ENCODE data around the gene SINHCAF.
"Not testable (repeated sequence)": the region's sequence is repeated elsewhere in the genome, so short reads cannot be mapped to it uniquely, and the experiment has no call there.

The SINHCAF gene

DNA sequence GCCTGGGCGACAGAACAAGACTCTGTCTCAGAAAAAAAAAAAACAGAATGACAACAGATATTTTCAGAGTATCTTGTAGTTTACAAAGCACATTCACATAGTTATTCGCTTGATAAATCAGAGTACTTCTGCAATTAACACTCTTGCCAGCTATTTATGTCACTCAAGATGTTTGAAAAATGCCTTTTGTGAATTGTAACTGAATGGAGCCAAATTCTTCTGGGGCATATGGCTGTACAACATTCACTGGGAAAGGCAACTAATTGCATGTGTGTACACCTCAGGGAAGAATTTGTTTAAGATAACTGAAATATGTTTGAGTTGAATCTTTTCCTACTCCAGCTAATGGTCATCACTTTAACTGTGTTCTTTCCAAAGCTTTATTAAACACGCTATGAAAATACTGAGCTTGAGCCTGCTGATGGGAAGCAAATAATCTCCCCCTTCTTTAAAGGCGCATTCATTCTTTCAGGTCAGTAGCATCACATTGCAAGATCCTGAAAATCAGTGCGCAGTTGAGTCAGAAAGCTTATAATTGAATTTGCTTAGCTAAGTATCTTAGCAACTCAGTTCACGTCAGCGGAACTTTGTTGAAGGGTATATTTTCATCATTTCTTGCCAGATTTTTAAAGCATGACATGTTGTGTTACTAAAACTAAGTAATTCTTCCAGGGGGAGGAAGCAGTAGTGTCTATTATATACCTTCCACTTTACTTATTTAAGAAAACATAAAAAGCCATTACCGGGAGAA lies 66.6 kb downstream of the SINHCAF start:
- DNase-seq = no peak

DNA sequence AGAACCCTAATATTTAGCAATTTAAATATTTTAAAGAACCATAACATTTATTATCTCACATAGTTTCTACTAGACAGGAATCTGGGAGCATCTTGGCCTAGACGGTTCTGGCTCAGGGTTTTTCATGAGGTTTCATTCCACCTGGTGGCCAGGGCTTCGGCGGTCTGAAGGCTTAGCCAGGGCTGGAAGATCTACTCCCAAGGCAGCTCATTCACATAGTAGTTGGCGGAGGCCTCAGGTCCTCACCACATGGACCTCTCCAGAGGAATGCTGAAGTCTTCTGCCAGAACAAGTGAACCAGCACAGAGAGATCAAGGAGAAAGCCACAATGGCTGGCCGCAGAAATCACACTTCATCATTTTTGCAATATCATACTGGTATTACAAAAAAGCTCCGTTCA lies 68.2 kb downstream of the SINHCAF start:
- DNase-seq = no peak

DNA sequence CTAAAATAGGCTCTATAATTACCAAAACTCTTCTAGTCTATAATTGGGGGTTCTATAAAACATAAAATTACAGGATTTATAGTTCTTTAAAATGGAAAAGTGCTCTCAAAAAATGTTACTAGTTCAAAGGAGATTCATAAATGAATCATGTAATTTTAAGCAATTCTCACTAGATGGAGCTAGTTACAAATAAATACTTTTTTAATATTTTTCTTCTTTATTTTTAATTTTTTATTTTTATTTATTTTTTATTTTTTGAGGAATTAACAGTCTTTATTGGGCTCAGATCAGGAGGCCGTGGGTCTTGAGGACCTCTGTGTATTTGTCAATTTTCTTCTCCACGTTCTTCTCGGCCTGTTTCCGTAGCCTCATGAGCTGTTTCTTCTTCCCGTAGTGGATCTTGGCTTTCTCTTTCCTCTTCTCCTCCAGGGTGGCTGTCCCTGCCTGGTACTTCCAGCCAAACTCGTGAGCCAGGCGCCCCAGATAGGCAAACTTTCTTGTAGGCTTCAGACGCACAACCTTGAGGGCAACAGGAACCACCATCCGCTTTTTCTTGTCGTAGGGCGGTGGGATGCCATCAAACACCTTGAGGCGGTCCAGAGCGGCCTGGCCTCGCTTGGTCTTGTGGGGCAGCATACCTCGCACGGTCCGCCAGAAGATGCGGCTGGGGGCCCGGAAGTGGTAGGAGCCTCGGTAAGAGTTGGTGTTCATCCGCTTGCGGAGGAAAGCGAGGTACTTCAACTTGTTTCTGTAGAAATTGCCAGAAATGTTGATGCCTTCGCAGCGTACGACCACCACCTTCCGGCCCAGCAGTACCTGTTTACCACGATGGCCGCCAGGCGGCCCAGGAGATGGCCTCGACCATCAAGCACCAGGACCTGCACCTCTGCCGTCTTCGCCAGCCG lies 74.0 kb downstream of the SINHCAF start:
- DNase-seq = not testable (repeated sequence)

DNA sequence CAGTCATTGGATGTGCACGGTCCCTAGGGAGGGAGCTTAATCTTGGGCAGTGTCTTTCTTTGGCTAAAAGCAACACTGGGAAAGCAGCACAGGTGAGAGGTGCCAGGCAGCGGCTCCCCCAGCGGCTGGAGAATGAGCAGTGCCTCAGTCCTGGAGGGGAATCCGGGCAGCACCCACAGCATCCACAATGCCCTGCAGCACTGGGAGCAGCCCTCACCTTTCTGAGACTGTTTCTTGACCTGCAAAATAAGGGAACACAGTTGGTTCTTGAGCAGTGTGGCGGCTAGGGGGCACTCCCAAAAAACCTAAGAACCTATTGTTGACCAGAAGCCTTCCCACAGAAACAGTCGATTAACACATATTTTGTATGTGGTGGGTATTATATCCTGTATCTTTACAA lies 75.8 kb downstream of the SINHCAF start:
- DNase-seq = no peak

DNA sequence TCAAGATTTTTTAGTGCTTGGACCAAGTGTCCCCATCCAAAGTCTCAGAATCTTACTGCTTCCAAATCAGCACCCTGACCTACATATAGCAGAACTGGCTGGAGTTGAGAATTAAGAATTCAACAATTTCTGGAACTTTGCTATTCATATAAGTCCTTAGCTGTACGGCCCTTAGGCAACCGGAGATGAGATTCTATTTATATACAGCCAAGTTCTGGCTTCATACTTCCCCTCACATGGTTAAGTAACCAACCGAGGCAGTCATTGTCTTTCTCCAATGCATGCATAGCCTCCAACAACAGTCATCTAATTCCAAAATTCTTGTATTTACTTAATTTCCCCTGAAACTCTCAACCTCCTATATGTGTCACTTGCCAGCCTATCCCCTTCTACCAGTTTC lies 76.6 kb downstream of the SINHCAF start:
- no peak for DNase-seq

DNA sequence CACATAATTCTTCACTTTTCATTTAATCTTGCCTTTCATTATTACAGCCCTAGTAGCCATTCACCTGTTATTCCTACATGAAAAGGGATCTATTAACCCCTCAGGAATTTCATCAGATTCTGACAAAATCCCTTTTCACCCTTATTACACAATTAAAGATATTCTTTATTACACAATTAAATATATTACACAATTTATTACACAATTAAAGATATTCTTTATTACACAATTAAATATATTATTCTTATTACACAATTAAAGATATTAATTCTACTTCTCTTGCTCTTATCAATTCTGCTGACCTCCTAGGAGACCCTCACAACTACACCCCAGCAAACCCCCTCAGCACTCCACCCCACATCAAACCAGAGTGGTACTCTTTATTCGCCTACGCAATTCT lies 77.1 kb downstream of the SINHCAF start:
- DNase-seq = no peak

DNA sequence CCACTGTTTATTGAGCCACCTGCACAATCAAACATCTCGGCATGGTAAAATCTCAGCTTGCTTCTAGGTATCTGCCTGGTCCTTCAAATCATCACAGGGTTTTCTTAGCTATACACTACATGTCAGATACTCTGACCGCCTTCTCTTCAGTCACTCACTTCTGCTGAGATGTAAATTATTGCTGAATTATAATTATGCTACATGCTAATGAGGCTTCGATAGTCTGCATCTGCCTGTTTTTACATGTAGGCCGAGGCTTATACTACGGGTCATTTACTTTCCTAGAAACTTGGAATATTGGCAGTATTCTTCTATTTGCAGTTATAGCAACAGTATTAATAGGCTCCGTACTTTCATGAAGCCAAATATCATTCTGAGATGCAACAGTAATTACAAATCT lies 77.6 kb downstream of the SINHCAF start:
- DNase-seq = no peak

DNA sequence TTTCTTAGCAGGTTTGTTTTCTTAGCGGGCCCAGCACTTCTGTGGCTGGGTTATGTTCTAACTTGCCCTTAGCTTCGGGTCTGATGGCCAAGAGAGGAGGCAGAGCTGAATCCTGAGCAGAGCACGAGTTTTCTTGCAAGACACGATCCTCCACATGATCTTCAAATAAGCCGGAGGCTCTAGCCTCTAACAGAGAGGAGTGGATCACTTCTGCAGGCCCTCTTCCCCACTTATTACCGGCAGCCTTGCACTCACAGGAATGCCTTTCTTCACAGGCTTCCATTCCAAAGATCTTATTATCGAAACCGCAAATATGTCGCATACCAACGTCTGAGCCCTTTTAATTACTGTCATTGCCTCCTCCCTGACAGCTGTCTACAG lies 79.5 kb downstream of the SINHCAF start:
- DNase-seq = no peak

DNA sequence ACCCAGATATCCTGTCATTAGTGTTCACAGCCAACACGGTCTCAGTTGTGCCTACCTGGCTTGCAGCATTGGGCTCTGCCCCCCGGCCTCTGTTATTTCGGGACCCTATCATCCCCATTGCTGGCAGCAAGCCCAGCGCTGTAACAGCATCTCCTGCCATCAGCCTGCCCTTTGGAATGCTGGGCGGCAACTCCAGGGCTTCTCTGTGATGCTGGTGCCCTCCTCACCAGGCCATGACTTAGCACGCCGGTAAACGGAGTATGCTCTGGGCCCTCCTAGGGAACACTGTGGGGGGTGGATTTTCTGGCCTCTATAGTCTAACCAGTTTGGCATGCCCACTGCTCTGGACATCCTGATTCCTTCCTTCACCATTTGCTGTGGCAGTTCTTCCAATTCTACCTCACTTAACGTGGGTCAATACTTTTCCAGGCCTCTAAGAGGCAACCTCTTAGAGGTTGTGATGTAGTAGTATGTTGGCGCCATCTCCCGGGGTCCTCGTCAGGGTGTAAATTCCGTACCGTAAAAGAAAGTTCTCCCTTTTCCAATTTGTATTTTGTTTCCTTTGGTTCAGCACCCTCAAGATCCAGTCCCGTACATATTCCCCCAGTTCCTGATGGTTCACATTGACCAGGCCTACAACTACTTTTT lies 80.0 kb downstream of the SINHCAF start:
- DNase-seq = no peak

DNA sequence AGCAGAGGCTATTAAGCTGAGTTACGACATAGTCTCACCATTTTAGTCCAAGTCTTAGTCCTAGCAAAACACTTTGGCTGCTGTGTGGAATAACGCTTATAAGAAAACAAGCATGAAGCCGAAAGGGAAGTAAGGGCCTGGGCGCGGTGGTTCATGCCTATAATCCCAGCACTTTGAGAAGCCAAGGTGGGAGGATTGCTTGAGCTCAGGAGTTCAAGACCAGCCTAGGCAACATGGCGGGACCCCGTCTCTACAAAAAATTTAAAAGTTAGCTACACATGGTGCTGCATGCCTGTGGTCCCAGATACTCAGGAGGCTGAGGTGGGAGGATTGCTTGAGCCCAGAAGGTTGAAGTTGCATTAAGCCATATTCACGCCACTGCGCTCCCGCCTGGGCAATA lies 83.5 kb downstream of the SINHCAF start:
- not testable (repeated sequence) for DNase-seq

DNA sequence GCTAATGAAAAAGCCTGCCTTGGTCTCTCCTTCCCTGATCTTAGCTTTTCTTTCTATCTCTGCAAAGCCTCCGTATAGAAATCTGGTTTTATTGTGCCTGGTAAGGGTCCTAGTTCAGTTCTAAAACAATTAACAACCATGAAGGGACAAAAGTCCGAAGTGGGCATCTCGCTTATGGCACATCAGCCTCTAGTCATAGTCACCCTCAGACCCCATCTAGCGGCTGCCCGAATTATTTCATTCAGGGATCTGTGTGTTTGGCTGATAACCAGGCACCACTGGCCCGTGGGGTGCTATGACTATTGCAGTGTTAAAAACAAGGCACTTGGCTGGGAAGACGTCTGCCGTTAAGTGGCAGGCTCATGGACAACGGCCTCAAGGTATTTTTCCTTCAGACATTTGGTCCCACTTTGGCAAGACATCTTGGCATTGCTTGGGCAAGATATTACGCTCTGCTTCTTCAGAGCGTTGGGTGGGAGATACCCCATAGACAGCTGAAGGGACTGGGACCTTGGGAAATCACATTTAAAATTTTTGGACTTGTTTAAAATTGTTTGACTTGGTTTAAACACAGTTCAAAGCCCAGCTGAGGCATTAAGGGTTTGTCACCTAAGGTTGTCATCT lies 87.1 kb downstream of the SINHCAF start:
- peak; percentile 14 for DNase-seq

DNA sequence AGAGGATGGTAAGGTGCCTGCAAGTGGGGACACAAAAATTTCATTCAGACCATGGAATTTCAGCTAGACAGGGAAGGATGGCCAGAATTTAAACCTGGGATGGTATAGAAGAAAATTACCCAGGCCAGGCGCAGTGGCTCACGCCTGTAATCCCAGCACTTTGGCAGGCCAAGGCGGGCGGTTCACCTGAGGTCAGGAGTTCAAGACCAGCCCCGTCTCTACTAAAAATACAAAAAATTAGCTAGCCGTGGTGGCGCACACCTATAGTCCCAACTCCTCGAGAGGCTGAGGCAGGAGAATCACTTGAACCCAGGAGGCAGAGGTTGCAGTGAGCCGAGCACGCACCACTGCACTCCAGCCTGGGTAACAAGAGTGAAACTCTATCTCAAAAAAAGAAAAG lies 87.6 kb downstream of the SINHCAF start:
- DNase-seq = not testable (repeated sequence)

DNA sequence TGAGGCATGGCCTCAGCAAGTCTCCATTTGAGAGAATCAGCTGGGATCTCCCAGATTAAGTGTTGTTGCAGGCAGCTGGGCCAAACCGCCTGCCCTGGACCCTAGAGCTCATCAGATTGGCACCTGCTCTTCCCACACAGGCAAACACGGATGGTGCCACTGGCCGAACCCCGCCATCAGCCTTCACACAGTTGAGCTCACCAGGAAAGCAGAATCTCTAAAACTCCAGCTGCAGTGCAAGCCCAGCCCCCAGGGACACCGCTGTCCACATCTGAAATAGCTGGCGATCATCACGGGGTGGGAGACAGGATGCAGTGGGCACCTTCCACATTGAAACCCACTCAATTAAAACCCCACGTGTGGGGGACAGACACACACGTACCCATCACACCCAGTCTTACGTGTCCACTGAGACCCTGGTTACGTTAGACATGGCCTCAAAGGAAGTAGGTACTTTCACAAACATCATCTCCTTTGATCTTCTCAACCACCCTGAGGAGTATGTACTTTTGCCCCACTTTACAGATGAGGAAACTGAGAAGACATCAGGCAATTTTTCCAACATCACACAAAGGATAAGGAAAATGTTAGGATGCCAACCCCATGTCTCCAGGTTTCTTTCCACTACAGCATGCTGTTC lies 88.8 kb downstream of the SINHCAF start:
- DNase-seq = no peak

DNA sequence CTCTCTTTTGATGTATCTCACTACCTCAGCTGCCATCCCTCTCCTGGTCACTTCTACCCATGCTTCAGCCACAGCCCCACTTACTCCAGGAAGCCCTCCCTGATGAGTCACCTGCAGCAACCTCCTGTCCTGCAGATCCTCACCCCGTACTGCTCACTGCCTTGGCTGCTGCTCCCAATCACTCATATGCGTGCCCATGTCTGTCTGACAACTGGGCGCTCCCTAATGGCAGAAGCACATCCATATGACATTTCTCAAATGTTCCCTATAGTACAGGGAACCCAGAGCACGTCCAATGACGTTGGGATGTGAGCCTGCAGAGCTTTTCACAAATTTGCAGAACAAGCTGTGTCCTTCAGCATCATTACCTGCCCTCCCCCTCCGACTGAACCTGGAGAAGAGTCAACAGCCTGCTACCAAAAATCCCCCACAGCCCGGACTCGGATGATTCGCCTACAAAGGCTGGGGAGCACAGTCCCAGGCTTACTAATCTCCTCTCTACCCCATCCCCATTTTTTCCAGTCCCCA lies 90.0 kb downstream of the SINHCAF start:
- no peak for DNase-seq

DNA sequence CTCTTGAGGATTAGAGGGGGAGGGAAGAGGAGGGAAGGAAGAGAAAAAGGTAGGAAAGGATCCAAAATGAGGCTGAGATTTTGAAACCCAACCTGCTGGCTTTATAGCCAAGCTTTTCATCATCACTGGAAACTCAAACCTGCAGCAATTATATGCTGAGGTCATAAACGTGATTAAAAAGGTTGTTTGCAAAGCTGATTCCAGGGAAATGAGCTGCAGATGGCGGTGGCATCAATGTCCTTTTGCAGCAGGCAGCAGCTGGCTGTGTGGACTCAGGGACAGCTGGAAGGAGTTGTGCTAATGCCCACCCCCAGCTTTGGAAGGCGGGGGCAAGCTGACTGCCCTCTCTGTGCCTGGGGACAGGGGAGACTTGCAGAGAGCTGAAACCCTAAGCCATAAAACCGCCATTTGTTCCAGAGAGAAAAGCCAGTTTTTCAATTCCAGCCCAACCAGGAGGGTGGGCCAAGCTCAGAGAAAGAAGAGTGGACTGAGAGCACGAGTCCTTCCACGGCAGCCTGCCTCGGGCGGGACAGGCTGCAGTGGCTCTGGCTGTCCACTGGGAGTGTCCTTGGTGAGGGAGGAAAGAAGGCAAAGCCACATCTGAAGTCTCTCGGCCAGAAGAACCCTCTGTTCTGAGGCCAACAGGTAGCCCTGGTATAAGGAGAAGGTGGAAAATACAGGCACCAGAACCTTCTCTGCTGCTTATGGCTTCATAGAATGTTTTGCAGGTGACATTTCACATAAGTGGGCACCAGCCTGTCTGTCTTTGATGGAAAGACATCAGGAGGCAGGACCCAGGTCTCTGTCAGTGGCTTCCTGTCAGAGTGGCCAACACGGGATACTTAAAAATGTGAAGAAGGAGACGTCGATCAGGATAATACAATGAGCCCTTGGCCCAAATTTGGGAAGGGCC lies 90.7 kb downstream of the SINHCAF start:
- DNase-seq = no peak

DNA sequence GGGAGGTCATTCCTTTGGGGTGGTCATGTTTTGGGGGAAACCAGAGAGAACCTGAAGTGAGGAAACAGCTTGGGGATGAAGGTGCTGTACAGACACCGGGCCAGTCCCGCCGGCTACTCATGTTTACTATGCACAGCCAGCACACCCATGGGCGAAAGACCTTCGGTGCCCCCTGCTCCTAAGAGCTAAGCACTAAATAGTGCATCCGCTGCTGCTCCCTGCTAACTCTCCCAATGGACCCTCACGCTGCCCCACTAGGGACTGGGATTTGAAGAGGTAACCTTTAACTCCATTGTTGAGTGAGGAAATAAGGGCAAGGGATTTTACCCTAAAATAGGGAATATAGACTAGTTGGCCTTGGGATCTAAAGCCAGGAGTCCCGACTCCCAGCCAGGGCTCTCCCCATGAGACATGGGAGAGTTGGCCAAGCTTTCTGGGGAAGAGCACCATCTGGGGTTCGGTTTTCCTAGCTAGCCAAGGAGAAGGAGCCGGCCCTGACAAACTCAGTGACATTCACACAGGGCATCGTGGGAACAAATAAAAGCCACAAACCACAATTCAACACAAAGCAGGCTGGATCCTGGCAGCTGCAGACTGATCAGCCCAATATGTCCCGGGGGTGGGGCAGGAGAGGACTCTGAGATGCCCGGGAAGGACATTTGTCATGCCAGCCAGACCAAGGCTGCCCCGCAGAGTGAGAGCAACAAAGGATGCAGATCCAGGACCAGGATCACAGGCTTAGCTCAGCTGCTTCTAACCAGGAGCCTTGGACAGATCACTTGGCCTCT lies 91.7 kb downstream of the SINHCAF start:
- no peak for DNase-seq

DNA sequence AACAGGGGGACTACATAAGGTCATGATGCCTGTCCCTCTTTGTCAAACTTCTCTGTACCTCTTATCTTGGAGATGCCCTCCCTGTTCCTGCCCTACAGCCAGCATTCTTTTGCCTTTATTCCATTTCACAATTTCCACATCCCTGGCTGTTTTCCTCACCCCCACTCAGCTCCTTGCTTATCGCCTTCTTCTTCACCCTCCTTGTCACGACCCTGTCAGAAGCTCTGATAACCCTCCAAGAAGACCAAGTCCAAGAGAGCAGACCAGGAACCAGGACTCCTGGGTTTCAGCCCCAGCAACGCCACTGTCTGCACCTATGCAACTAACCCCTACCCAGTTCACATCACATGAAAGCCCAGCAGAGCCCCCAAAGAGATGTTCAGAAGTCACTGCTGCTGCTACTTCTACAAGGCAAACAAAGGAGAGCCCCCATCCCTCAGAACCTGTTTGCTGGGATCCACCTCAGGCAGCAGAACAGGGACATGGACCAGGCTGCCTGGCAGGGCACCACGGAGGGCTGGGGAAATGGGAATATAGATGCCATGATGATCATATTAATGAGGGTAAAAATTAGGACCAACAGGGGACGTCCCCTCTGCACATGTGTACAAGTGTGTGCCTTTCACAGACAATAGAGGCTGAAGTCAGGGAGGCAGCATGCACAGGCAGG lies 92.8 kb downstream of the SINHCAF start:
- DNase-seq = no peak

DNA sequence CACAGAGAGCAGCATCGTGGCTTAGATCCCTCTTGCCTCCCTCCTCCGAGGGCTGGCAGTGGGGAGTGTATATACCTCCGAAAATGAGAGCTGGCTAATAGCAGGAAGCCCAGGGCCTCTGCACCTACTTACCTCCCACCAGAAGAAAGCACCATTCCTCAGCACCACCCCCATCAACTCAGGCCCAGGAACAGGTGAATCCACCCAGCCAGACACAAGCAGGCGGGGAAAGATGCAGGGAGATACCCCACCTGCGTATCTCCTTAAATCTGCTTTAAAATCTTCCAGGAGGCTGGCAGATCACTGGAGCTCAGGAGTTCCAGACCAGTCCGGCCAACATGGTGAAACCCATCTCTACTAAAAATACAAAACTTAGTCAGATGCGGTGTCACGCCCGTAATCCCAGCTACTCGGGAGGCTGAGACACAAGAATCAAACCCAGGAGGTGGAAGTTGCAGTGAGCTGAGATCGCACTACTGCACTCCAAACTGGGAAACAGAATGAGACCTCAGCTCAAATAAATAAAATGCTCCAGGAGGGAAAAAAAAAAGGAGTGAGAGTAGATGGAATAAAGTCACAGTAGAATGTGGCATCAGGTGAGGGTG lies 93.5 kb downstream of the SINHCAF start:
- no peak for DNase-seq

DNA sequence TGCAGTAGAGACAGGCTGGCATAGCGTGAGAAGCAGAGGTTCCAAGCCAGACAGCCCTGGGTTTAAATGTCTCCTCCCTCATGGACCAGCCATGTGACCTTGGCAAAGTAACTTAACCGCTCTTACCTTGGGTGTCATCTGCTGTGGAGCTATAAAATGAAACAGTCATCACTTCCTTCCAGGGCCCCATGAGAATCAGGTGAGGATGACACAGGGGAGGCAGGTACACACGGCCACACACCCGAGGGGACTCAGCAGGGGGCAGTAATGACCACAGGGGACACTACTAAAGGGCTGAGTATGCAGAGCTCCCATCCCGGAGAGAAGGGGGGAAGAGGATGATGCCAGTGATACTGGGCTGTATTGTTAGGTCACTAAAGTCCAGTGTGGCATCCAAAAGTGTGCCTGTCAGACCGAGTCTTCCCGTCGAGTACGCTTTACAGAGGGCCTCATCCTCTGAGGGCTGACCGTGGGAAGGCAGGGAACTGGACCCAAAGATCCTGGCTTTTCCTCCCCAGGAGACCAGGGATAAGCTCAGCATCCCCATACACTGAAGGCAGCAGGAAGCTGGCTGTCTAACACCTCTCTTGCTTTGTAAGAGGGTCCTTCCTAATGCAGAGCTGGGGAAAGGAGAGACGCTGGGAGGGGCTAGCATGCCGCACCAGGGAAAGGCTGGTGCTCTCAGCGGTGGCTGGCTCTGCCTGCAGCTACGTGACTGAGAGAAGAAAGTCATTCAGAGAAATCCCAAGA lies 94.2 kb downstream of the SINHCAF start:
- no peak for DNase-seq

Data from NK-92 treated with Interleukin-12 subunit alpha and Interleukin-12 subunit beta, amount 100 ng/mL, for 24 hours (cell line).